22Rv1 (cell line): ENCODE data around the gene CLASP1.
"Not testable (repeated sequence)": the region's sequence is repeated elsewhere in the genome, so short reads cannot be mapped to it uniquely, and the experiment has no call there.

Experiments used
- H3K27ac ChIP-seq: fragments of 450-650 bp; 2 replicates; pipeline ENCODE4 v1.5.1; 2017
- ZFX ChIP-seq: fragments of 450-650 bp; IDR thresholded peaks from 2 replicates; pipeline ENCODE4 v1.6.1; 2017; ENCODE audit warnings: antibody characterized with exemption, borderline replicate concordance
- TF ChIP-seq, protein P1 (sequence below): fragments of 450-650 bp; IDR thresholded peaks from 2 replicates; pipeline ENCODE4 v1.5.1; 2017; ENCODE audit warnings: mild to moderate bottlenecking

CLASP1 gene

DNA sequence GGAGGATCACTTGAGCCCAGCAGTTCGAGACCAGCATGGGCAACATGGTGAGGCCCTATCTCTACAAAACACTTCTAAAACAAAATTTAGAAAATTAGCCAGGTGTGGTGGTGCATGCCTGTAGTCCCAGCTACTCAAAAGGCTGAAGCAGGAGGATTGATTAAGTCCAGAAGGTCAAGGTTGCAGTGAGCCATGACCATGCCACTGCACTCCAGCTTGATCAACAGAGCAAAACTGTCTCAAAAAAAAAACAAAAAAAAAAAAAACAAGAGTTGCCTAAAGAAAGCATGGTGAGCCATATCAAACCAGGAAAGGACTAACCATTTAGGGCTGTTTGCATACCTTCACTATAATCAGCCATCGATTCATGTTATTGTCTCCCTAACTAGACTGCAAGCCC is 4.5 kb downstream of the CLASP1 start:
- no peak for TF ChIP-seq ZFX
- TF ChIP-seq, protein P1, sequence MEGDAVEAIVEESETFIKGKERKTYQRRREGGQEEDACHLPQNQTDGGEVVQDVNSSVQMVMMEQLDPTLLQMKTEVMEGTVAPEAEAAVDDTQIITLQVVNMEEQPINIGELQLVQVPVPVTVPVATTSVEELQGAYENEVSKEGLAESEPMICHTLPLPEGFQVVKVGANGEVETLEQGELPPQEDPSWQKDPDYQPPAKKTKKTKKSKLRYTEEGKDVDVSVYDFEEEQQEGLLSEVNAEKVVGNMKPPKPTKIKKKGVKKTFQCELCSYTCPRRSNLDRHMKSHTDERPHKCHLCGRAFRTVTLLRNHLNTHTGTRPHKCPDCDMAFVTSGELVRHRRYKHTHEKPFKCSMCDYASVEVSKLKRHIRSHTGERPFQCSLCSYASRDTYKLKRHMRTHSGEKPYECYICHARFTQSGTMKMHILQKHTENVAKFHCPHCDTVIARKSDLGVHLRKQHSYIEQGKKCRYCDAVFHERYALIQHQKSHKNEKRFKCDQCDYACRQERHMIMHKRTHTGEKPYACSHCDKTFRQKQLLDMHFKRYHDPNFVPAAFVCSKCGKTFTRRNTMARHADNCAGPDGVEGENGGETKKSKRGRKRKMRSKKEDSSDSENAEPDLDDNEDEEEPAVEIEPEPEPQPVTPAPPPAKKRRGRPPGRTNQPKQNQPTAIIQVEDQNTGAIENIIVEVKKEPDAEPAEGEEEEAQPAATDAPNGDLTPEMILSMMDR, result no peak
- no peak overlapping the region for H3K27ac ChIP-seq

DNA sequence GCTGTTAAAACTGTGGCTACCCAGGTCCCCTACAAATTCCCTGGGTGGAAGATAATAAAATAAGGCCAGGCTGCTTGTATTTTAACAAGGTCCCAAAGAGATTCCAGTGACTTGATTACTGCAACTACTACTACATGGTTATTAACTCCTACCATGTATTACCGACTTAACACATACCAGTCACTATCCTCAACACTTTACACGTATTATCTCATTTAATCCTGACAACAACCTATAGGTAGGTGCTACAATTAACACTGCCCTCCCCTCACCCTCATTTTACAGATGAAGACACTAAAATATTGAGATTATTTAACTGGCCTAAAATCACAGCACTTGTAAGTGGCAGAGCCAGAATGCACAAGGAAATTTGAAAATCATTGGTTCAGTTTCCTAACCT is 5.4 kb downstream of the CLASP1 start:
- TF ChIP-seq ZFX, result no peak
- TF ChIP-seq, protein P1, result no peak
- H3K27ac ChIP-seq, result no peak overlapping the region

DNA sequence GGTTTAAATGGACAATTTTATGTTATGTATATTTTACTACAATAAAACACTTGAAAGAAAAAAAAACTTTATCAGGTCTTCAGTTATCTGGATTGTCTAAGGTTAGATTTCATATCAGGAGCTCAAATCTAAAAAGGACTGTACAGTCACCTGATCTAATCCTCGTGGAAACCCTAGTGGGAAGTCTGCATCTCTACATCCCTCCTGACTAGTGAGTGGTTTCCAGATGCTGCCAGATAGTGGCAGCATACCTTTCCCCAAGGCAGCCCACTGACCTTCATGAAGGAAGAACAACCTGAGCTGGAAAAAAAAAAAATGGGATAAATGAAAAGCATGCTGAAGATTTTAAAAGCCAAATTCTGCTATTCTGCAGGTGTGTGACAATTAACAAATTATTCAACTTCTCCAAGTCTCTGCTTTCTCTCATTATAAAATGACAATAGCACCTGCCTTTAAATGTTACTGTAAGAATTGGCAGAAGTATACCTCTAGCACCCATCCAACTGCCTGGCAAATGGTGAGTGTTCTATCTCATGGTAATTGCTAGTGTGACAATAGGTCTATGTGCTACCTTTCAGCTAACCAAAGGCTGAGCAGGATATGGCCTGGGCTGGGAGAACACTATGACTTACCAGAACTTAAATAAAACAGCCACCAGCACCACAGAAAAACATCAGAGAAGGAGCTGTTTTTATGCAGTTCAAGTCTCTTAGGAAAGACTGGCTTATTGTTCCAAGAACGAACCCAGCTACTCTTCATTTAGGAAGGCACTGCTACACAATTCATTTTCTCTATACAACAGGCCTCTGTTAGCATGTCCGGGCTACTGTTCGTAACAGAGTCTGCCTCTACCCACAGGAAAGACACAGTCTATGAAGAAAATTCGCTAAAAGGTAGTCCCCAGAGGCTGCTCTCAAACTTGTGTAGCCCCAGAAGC is 8.6 kb downstream of the CLASP1 start:
- no peak overlapping the region for H3K27ac ChIP-seq
- TF ChIP-seq ZFX, result no peak
- TF ChIP-seq, protein P1, result no peak

DNA sequence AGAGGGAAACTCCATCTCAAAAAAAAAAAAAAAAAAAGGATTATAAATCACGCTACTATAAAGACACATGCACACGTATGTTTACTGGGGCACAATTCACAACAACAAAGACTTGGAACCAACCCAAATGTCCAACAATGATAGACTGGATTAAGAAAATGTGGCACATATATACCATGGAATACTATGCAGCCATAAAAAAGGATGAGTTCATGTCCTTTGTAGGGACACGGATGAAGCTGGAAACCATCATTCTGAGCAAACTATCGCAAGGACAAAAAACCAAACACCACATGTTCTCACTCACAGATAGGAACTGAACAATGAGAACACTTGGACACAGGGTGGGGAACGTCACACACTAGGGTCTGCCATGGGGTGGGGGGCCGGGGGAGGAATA is 9.4 kb downstream of the CLASP1 start:
- not testable (repeated sequence) for H3K27ac ChIP-seq

DNA sequence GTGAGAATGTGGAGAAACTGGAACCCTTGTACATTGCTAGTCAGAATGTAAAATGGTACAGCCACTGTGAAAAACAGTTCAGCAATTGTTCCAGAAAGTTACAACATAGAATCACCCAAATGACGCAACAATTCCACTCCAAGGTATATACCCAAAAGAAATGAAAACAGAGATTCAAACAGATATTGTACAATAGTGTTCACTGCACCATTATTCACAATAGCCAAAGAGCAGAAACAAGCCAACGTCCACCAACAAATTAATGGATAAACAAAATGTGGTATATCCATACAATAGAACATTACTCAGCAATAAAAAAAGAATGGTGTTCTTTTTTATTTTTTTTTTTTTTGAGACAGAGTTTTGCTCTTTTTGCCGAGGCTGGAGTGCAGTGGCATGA is 10.9 kb downstream of the CLASP1 start:
- TF ChIP-seq, protein P1, result no peak
- no peak for TF ChIP-seq ZFX
- no peak overlapping the region for H3K27ac ChIP-seq

DNA sequence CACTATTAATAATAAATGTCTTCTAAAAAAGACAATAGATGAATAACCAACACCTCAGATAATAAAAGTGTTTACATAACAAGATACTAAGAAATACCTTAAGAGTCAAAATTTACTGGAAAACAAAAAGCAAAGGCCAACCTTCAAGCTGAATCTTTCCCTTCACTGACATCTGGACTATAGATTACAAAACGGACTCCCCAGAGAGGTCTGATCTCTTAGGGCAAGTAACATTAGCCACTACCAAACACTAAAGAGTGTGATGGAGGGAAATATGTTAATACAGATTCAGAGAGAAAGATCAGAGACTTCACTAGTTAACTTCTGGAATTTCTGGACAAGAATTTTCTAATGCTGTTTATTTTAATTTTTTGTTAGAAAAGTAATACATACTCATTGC is 13.9 kb downstream of the CLASP1 start:
- H3K27ac ChIP-seq, result no peak overlapping the region
- TF ChIP-seq ZFX, result no peak
- TF ChIP-seq, protein P1, result no peak

DNA sequence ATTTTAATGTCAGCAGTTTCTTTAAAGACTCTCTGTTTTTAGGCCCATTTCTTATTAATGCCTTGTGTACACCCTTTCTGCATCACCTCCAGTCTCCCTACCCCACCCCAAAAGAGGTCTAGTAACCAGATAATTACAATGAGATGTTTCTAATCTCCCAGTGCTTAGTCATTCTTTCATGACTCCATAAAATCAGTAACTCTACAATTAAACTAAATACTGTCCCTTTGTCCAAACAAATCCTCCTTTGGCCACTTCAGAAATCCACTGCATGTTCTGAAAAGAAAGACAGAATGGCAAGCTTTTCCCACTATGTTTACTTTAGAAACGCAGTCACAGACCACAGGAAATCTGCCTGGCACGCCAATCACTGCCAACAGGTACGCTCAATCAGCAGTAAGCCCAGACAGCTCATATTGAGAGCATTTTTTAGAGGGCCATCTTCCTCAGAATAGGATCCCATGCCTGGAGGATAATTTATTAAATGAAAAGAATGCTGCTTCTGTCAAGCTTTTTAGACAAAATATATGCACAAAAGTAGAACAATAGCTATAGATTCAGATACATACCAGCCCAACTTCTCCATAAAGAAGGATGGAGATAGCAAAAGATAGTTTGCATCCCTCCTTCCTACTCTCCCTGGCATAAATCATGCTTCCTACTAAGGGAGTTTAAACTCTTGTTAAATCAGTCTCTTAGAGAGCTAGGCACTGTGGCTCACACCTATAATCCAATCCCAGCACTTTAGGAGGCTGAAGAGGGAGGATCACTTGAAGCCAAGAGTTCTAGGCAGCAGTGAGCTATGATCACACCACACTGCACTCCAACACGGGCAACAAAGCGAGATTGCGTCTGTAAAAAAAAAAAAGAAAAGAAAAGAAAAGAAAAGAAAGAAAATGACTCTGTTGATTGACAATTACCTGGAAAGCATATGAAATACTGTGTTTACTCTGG is 14.6 kb downstream of the CLASP1 start:
- no peak for TF ChIP-seq ZFX
- TF ChIP-seq, protein P1, result no peak

More for the DNA sequence above, 14.6 kb downstream of the CLASP1 start:
- no peak overlapping the region for H3K27ac ChIP-seq
